ENCODE data around the gene XYLT1.

XYLT1 gene

GRCh38 chr16:17194190-17194780, 276.5 kb downstream of the XYLT1 start:
- no peak overlapping the region for H3K4me3 ChIP-seq (ENCODE audit: low read depth, low read length)
- peak; percentile 63 for DNase-seq (ENCODE audit: low read depth)
- peak; percentile 74 for TF ChIP-seq CTCF (IDR thresholded peaks at IDR 0.05; ENCODE audit: insufficient read depth, low read depth, low read length, missing control alignments)

- DNase-seq (ENCODE audit: low read depth): no peak
- no peak for TF ChIP-seq CTCF (IDR thresholded peaks at IDR 0.05; ENCODE audit: insufficient read depth, low read depth, low read length, missing control alignments)
- no peak overlapping the region for H3K4me3 ChIP-seq (ENCODE audit: low read depth, low read length)
These were observed 277.1 kb downstream of the XYLT1 start for GRCh38 chr16:17193566-17194100.

- no peak overlapping the region for H3K4me3 ChIP-seq (ENCODE audit: low read depth, low read length)
- no peak for TF ChIP-seq CTCF (IDR thresholded peaks at IDR 0.05; ENCODE audit: insufficient read depth, low read depth, low read length, missing control alignments)
- no peak for DNase-seq (ENCODE audit: low read depth)
These were observed 286.7 kb downstream of the XYLT1 start for GRCh38 chr16:17184026-17184425.

- TF ChIP-seq CTCF (IDR thresholded peaks at IDR 0.05; ENCODE audit: insufficient read depth, low read depth, low read length, missing control alignments): no peak
- no peak overlapping the region for H3K4me3 ChIP-seq (ENCODE audit: low read depth, low read length)
- DNase-seq (ENCODE audit: low read depth): peak; percentile 4
These were observed 292.5 kb downstream of the XYLT1 start for GRCh38 chr16:17177959-17178905.

GRCh38 chr16:17177242-17177958, 293.4 kb downstream of the XYLT1 start:
- no peak for DNase-seq (ENCODE audit: low read depth)
- TF ChIP-seq CTCF (IDR thresholded peaks at IDR 0.05; ENCODE audit: insufficient read depth, low read depth, low read length, missing control alignments): no peak
- H3K4me3 ChIP-seq (ENCODE audit: low read depth, low read length): no peak overlapping the region

GRCh38 chr16:17176199-17176598, 294.6 kb downstream of the XYLT1 start:
- no peak for TF ChIP-seq CTCF (IDR thresholded peaks at IDR 0.05; ENCODE audit: insufficient read depth, low read depth, low read length, missing control alignments)
- no peak for DNase-seq (ENCODE audit: low read depth)
- no peak overlapping the region for H3K4me3 ChIP-seq (ENCODE audit: low read depth, low read length)

All from GM12865 (cell line).